Measurements from ENCODE around the gene MYL3. TPM values are rescaled to one million over a fixed set of nuclear protein-coding genes. Genes with fewer than 3 reads are reported as not detected.

MYL3 gene
- total and polyA plus RNA-seq, 2 of the 4 experiments (the other 2 are of a cell fraction) = 0.09 TPM; not detected in 1

- Histone ChIP-seq H2AFZ (replicated peaks; ENCODE audit: low read length, poor library complexity) (peak overlapping the region; percentile 92), H3K9ac (ENCODE audit: low read depth, low read length) (no peak overlapping the region)
- dilution Hi-C loops (cut with HindIII; ENCODE audit: low sequenced_read_pairs, unreplicated experiment) = no loop called here
Measured at GRCh38 chr3:46844881-46845312, 18.3 kb downstream of the MYL3 start.

More at GRCh38 chr3:46844881-46845312, 18.3 kb downstream of the MYL3 start:
- peak overlapping the region; percentile 35; the same call in 1 of the 2 replicates for H3K4ac ChIP-seq (ENCODE audit: low read depth, low read length)
- H2BK20ac ChIP-seq (ENCODE audit: low read depth, low read length) = no peak overlapping the region
- DNase-seq (no peak), ATAC-seq (ENCODE audit: low read depth) (no peak)
- no peaks in the 10 kb centered on the region for H4K20me1 ChIP-seq (ENCODE audit: insufficient read depth, low read length)
- peaks cover 3% of the 10 kb centered on the region for H3K9me1 ChIP-seq (ENCODE audit: insufficient read depth, low read length)
- no peak overlapping the region for H3K23ac ChIP-seq (ENCODE audit: low read depth, low read length)
- H3K79me1 ChIP-seq (ENCODE audit: low read depth in 1 of 2, low read length in 2 of 2) = no peaks in the 10 kb centered on the region
- no peaks in the 10 kb centered on the region; the same call in 1 of the 2 replicates for H3K27me3 ChIP-seq (ENCODE audit: control insufficient read depth, insufficient read depth, low read length)
- no peak overlapping the region for H3K56ac ChIP-seq (ENCODE audit: extremely low read depth, insufficient read depth, low read length)
- H2BK120ac ChIP-seq (ENCODE audit: low read depth, low read length) = no peak overlapping the region
- in situ Hi-C loops (cut with MboI; ENCODE audit: low sequenced_read_pairs) (no loop called here), intact Hi-C loops (cut with micrococcal nuclease) (no loop called here)
- TF ChIP-seq SMC3 (IDR thresholded peaks at IDR 0.05; ENCODE audit: low read depth, low read length) = no peak
- no TSS peak for BruUV-seq (replicated peaks)
- no peak overlapping the region for H2AK5ac ChIP-seq (ENCODE audit: low read depth, low read length)
- H3K4me2 ChIP-seq (ENCODE audit: low read depth, low read length) = no peak overlapping the region; the same call in 1 of the 2 replicates
- peak overlapping the region; percentile 72 for H2AK9ac ChIP-seq (replicated peaks; ENCODE audit: low read depth, low read length, poor library complexity)
- H4K91ac ChIP-seq (ENCODE audit: insufficient read depth, low read depth, low read length) = no peak overlapping the region
- H2BK15ac ChIP-seq (ENCODE audit: low read depth, low read length) = no peak overlapping the region
- H2BK5ac ChIP-seq (ENCODE audit: low read depth, low read length, poor library complexity, severe bottlenecking) = no peak overlapping the region
- POLR2A ChIA-PET (ENCODE audit: unreplicated experiment) = no interaction called here
- peaks cover 7% of the 10 kb centered on the region; the same call in 1 of the 2 replicates for H3K4me1 ChIP-seq (ENCODE audit: control insufficient read depth, insufficient read depth, low read length)
- H3K36me3 ChIP-seq (ENCODE audit: control insufficient read depth, insufficient read depth, low read length) = no peaks in the 10 kb centered on the region
- no peak overlapping the region; the same call in 1 of the 2 replicates for H4K5ac ChIP-seq (ENCODE audit: low read depth, low read length)
- H4K8ac ChIP-seq (ENCODE audit: low read depth in 2 of 2, low read length in 2 of 2) = peak overlapping the region; percentile 40 to 94; a peak in 2 of 4 replicates
- no peak overlapping the region for H3K18ac ChIP-seq (ENCODE audit: low read depth, low read length)
- no peak overlapping the region for H3K27ac ChIP-seq (ENCODE audit: insufficient read depth, low read length)
- H3K9me3 ChIP-seq (ENCODE audit: control insufficient read depth, insufficient read depth, low read length) = peaks cover 5% of the 10 kb centered on the region
- H3K14ac ChIP-seq (replicated peaks; ENCODE audit: low read depth, low read length) = peak overlapping the region; percentile 71; the same call in 1 of the 2 replicates
- CTCF ChIA-PET = no interaction called here
- no peak overlapping the region for H3K4me3 ChIP-seq (ENCODE audit: insufficient read depth, low read depth, low read length)
- WGBS, 2 experiments (ENCODE audit: extremely low coverage in 2 of 2, insufficient read length in 1 of 2) = 28% methylated on average over 3 of the region's 11 CpGs; no CpG with 5 or more reads in 1 of the 2 experiments
